ENCODE results near the gene FBLN5. TPM values are rescaled to one million over a fixed set of nuclear protein-coding genes. Genes with fewer than 3 reads are reported as not detected.

The FBLN5 gene
- total and polyA plus RNA-seq, 9 of the 15 experiments (the other 6 are each of a cell fraction or from before 2014, with no cell fraction given) = 0.11 to 0.22 TPM; not detected in 7

DNA sequence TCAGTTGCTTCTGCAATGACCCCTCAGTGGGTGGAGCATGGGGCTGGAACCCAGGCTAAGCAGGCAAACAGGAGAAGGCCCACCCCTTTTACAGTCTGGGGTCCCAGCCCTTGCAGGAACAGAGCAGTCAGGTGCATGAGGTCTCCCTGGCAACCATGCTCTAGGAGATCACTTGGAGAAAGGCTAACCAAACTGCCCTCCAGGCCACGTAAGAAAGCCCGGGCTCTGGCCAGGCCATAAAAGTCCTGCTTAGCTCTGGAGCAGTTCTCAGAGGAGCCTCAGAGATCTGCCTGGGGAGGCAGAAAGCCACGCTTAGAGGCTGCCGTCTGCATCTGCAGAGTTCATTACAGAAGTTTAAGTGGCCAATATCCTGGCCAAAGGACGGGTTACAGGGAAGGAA is 65.1 kb downstream of the FBLN5 start:
- Histone ChIP-seq H3K27me3 (ENCODE audit: control insufficient read depth in 2 of 2, insufficient read depth in 2 of 2, low read length in 2 of 2) (peaks cover 0 to 11% of the 10 kb centered on the region in 2 experiments; a peak in 1 of 5 replicates), H3K9ac (ENCODE audit: insufficient read depth in 1 of 2, low read depth in 2 of 2, low read length in 2 of 2) (no peak overlapping the region), H3K79me2 (ENCODE audit: control insufficient read depth, insufficient read depth, low read length) (no peaks in the 10 kb centered on the region), H4K20me1 (replicated peaks; ENCODE audit: control insufficient read depth, insufficient read depth, low read length) (no peaks in the 10 kb centered on the region), H3K4me1 (replicated peaks in 1 of 2; ENCODE audit: control insufficient read depth in 2 of 2, insufficient read depth in 2 of 2, low read length in 2 of 2) (no peaks in the 10 kb centered on the region; a peak in 2 of 5 replicates), H3K9me3 (replicated peaks; ENCODE audit: control insufficient read depth, insufficient read depth, low read depth, low read length) (no peaks in the 10 kb centered on the region), H3K9me1 (ENCODE audit: control insufficient read depth, insufficient read depth, low read length) (no peaks in the 10 kb centered on the region), H2AFZ (ENCODE audit: low read depth, low read length) (no peak overlapping the region), H3K4me2 (ENCODE audit: insufficient read depth, low read length) (no peak overlapping the region), H3K27ac (ENCODE audit: extremely low read depth, low read depth, low read length) (no peak overlapping the region), H3K36me3 (ENCODE audit: control insufficient read depth, insufficient read depth, low read length) (no peaks in the 10 kb centered on the region), H3K4me3 (no peak overlapping the region)
- 15% methylated on average over 3 of the region's 5 CpGs for WGBS (ENCODE audit: insufficient coverage, low coverage, missing lambda C conversion rate)
- intact Hi-C loops (cut with micrococcal nuclease) (no loop called here), in situ Hi-C loops (cut with MboI) (no loop called here)
- DNase-seq (ENCODE audit: extremely low read depth in 1 of 4, low spot score in 3 of 4) (no peak), ATAC-seq (no peak), FAIRE-seq (no peak)
- POLR2A ChIA-PET = interaction anchor here (1.1 kb wide), 1 partner anchor 417 kb away, joined by 4 read pairs; no protein-coding TSS in a partner anchor
- TF ChIP-seq MIER1 (IDR thresholded peaks at IDR 0.05; ENCODE audit: low read depth) (no peak), CXXC5 (CRISPR knock-in tag; IDR thresholded peaks at IDR 0.05) (no peak), FUS (optimal IDR thresholded peaks at IDR 0.05; ENCODE audit: low read depth, low read length) (no peak)
- TF ChIP-seq, protein P1, sequence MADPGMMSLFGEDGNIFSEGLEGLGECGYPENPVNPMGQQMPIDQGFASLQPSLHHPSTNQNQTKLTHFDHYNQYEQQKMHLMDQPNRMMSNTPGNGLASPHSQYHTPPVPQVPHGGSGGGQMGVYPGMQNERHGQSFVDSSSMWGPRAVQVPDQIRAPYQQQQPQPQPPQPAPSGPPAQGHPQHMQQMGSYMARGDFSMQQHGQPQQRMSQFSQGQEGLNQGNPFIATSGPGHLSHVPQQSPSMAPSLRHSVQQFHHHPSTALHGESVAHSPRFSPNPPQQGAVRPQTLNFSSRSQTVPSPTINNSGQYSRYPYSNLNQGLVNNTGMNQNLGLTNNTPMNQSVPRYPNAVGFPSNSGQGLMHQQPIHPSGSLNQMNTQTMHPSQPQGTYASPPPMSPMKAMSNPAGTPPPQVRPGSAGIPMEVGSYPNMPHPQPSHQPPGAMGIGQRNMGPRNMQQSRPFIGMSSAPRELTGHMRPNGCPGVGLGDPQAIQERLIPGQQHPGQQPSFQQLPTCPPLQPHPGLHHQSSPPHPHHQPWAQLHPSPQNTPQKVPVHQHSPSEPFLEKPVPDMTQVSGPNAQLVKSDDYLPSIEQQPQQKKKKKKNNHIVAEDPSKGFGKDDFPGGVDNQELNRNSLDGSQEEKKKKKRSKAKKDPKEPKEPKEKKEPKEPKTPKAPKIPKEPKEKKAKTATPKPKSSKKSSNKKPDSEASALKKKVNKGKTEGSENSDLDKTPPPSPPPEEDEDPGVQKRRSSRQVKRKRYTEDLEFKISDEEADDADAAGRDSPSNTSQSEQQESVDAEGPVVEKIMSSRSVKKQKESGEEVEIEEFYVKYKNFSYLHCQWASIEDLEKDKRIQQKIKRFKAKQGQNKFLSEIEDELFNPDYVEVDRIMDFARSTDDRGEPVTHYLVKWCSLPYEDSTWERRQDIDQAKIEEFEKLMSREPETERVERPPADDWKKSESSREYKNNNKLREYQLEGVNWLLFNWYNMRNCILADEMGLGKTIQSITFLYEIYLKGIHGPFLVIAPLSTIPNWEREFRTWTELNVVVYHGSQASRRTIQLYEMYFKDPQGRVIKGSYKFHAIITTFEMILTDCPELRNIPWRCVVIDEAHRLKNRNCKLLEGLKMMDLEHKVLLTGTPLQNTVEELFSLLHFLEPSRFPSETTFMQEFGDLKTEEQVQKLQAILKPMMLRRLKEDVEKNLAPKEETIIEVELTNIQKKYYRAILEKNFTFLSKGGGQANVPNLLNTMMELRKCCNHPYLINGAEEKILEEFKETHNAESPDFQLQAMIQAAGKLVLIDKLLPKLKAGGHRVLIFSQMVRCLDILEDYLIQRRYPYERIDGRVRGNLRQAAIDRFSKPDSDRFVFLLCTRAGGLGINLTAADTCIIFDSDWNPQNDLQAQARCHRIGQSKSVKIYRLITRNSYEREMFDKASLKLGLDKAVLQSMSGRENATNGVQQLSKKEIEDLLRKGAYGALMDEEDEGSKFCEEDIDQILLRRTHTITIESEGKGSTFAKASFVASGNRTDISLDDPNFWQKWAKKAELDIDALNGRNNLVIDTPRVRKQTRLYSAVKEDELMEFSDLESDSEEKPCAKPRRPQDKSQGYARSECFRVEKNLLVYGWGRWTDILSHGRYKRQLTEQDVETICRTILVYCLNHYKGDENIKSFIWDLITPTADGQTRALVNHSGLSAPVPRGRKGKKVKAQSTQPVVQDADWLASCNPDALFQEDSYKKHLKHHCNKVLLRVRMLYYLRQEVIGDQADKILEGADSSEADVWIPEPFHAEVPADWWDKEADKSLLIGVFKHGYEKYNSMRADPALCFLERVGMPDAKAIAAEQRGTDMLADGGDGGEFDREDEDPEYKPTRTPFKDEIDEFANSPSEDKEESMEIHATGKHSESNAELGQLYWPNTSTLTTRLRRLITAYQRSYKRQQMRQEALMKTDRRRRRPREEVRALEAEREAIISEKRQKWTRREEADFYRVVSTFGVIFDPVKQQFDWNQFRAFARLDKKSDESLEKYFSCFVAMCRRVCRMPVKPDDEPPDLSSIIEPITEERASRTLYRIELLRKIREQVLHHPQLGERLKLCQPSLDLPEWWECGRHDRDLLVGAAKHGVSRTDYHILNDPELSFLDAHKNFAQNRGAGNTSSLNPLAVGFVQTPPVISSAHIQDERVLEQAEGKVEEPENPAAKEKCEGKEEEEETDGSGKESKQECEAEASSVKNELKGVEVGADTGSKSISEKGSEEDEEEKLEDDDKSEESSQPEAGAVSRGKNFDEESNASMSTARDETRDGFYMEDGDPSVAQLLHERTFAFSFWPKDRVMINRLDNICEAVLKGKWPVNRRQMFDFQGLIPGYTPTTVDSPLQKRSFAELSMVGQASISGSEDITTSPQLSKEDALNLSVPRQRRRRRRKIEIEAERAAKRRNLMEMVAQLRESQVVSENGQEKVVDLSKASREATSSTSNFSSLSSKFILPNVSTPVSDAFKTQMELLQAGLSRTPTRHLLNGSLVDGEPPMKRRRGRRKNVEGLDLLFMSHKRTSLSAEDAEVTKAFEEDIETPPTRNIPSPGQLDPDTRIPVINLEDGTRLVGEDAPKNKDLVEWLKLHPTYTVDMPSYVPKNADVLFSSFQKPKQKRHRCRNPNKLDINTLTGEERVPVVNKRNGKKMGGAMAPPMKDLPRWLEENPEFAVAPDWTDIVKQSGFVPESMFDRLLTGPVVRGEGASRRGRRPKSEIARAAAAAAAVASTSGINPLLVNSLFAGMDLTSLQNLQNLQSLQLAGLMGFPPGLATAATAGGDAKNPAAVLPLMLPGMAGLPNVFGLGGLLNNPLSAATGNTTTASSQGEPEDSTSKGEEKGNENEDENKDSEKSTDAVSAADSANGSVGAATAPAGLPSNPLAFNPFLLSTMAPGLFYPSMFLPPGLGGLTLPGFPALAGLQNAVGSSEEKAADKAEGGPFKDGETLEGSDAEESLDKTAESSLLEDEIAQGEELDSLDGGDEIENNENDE (IDR thresholded peaks at IDR 0.05; ENCODE audit: low read depth, low read length) = no peak
- TF ChIP-seq, protein P2, sequence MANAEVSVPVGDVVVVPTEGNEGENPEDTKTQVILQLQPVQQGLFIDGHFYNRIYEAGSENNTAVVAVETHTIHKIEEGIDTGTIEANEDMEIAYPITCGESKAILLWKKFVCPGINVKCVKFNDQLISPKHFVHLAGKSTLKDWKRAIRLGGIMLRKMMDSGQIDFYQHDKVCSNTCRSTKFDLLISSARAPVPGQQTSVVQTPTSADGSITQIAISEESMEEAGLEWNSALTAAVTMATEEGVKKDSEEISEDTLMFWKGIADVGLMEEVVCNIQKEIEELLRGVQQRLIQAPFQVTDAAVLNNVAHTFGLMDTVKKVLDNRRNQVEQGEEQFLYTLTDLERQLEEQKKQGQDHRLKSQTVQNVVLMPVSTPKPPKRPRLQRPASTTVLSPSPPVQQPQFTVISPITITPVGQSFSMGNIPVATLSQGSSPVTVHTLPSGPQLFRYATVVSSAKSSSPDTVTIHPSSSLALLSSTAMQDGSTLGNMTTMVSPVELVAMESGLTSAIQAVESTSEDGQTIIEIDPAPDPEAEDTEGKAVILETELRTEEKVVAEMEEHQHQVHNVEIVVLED (CRISPR knock-in tag; IDR thresholded peaks at IDR 0.05) = no peak
- CTCF ChIA-PET (ENCODE audit: low intra/inter-chr PET ratio) = no interaction called here
- BruUV-seq (replicated peaks) = no TSS peak

All from K562 (cell line).